Erythroblast (primary cell): ENCODE measurements around the gene KRT76.

ENCODE experiments used
- GATA1 ChIP-seq: IDR thresholded peaks from 2 replicates; pipeline ENCODE4 v1.6.1; 2011; ENCODE audit warnings: low read depth, mild to moderate bottlenecking, control low read depth, low read length, moderate library complexity
- POLR2A ChIP-seq: IDR thresholded peaks from 2 replicates; pipeline ENCODE4 v1.6.1; 2011; ENCODE audit warnings: mild to moderate bottlenecking, low read length

- TF ChIP-seq POLR2A (no peak), GATA1 (no peak)
These were observed 47.7 kb upstream of the KRT76 start for GRCh38 chr12:52824741-52825410.
